ENCODE results near the gene PRELID2.
A peak's percentile ranks its signal among the peaks of the same experiment; 100 is the strongest.

PRELID2 gene

DNA sequence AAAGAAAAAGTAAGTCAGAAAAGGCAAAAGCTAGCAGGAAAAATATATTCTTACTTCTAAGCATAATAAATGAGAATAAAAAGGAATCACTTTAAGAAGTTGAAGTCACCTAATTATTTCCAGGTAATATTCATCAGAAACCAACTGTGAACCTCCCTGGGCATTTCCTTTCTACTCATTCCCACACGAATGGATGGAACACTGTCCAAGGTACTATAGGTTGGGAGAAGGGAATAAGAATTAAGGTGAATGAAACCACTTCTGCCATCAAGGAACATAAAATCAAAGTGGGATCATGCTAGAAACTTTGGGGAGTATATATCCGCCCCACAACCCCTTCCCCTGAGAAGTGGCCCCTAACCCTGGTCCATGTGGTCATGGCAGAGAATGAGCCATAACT is 41.6 kb downstream of the PRELID2 start:
- DNase-seq, result no peak

DNA sequence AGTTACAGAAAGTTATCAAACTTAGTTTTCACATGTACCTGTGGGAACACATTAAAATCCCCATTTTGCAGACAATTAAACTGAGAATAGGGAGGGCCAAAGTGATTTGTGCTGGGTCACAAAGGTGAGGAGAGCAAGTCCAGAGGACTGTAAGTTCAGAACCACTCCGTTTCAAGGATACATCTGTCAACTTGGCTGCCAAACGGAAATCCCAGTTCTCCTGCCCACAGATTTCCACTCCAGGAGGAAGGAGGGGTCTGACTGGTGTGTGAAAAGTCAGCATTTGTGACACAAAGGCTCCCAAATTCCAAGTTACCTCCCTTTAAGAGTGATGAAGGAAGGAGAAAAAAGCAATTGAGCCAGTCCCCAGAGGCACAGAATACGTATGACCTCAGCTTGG is 42.3 kb downstream of the PRELID2 start:
- no peak for DNase-seq

DNA sequence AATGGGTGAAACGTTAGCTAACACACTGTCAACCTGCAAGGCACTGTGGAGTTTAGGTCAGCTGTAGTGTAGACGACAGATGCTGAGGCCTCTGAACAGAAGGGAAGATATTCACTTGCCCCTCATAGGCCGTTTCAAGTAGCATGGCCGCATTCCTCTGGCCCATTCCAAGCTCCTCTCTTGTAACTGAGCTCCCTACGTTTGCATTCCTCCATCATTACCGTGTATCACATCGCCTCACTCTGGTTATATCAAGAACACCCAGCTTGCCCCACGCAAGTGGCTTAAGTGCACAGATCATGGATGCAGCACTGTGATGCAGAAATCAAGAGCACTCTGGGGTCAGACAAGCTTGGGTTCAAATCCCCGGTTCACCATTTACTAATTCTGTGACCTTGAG is 43.3 kb downstream of the PRELID2 start:
- DNase-seq, result no peak

DNA sequence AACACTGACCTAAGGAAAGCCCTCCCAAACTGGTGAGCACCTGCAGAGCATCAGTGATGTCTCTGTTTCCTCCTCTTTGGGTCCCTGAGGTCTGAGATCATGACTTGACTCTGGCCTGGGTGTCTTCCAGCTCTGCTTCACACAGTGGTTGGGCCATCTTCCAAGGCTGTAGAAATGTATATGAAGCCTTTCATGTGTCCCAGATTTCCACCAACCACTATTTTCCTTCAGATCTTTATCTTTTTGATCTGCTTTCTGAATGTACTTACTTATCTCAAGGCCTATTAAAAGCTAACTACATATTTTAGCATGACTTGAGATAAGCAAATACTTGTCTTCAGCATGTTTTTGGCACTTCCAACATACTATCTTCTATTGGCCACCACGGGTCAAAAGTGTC is 47.1 kb downstream of the PRELID2 start:
- no peak for DNase-seq

DNA sequence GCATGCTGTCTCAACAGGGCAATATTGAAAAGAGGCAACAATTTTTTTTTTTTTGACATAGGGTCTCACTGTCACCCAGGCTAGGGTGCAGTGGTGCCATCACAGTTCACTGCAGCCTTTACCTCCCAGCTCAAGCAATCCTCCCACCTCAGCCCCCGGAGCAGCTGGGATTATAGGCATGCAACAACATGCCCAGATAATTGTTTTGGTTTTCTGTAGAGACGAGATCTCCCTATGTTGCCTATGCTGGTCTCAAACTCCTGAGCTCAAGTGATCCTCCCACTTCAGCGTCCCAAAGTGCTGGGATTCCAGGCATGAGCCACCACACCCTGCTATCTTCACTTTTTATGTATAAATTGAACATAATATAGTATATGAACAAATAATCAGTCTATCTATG is 47.6 kb downstream of the PRELID2 start:
- DNase-seq, result no peak

DNA sequence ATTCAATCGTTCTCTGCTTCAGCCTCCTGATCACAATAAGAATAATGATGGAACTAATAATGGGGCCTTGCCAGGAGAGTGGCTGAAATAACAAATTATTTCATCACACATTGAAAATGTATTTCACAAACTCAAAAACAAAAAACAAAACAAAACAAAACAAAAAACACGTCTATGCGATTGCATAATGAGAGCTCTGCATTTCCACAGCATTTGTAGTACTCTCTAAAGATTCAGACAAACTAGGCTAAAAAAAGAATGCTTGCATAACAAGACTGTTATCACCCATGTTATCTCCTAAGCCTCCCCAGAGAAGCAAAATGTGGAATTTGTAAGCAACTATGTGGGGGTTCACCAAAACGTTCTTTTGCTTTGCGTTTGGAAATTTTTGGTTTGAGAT is 48.1 kb downstream of the PRELID2 start:
- no peak for DNase-seq

DNA sequence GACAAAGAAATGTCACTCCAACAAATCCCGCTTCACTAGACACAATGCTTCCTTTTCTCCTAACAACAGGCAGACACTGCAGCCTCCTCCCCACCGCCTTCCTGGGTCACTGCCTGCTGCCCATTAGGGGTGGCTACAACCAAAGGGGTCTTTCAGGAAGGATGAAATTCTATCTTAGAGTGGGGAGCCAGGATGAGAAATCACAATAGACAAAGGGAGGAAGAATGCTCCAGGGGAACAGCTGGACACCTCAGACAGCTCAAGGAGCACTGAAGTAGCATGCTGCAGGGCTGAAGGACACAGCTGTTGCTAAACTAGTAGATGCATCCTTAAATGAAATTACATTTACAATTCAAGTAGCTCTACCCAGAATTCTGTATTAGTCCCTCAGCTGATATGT is 54.2 kb downstream of the PRELID2 start:
- DNase-seq, result no peak

DNA sequence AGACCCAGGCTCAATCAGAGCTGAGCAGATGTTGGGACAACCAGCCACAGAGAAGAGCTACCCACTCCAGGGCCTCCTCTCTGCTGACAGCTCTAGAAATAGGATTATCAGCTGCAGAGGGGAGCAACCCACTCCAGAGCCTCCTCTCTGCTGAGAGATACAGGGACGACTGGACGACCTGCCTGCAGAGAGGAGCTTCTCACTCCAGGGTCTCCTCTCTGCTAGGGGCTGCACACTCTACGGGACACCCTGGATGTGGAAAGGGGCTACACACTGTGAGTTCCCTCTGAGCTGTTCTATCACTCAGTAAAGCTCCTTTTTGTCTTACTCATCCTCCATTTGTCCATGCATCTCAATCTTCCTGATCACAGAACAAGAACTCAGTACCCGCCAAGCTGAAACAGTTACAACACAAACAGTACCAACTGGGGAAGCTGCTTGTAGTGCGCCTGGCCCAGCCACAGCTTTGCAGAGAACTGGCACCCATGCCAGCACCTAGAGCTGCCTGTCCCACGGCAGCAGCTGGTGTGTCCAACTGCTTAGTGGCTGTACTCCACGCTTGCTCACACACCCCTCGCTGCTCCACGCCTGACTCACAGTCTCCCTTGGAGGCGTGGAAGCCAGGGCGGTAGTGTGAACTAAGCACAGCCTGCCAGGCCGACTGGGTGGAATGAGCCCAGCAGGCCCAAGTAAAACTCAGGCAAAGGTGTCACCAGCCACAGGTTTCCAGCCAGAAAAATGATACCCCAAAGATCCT is 56.8 kb downstream of the PRELID2 start:
- DNase-seq, result no peak

DNA sequence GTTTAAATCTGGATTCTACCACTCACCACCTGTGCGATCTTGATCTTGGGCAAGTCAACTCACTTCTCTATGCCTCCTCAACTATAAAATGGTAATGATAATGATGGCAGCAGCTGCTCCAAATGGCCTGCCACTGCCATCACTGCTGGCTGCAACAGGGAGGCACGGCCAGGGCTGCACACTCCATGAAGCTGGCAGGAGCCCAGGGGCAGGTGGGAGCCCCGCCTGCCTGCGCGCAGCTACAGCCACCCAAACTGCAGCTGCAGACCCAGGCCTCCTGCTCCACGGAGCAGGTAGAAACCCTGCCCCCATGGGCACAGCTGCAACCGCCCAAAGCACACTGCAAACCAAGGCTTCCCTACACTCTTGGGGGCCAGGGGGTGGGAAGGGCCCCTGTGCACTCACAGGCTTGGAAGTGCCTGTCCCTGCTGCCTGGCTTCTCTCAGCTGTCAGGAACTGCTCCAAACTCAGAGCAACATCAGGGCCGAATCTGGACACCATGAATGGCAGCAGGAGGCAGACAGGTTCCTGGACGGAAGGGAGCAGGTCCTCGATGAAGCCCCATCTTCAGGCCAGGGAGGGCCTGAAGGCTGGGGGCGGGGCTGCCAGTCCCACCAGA is 57.6 kb downstream of the PRELID2 start:
- no peak for DNase-seq

DNA sequence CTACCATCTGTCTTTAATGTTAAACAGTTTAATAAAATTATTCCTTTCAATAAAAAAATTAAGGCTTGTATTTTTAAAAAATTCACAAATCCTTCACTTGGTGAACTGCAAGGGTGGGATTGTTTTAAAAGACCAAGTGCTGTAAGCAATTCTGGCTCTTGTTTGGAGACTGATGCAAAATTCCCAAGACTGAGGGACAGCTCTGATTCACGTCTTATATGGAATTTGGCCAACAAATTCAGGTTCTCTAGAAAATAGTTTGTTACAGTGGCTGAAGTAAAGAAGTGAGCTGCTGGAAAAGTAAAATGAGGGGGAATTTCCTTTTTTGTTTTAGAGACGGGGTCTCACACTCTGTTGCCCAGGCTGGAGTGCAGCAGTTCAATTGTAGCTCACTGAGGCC is 58.3 kb downstream of the PRELID2 start:
- no peak for DNase-seq

DNA sequence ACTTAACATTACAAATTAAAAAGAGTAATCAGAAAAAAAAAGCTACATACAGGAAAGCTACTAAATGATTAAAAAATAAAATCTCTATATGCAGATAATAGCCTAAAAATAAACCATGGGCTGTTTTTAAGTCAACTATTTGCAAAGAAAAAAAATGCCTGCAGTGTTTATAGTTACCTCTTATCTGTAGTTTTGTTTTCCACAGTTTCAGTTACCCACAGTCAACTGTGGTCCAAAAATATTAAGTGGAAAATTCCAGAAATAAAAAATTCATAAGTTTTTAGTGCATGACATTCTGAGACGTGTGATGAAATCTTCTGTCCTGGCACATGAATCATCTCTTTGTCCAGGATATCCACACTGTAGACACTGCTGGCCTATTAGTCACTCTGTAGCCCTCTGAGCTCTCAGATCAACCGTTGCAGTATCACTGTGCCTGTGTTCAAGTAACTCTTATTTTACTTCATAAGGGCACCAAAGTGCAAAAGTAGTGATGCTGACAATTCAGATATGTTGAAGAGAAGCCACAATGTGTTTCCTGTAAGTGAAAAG is 59.2 kb downstream of the PRELID2 start:
- peak; percentile 16 for DNase-seq

DNA sequence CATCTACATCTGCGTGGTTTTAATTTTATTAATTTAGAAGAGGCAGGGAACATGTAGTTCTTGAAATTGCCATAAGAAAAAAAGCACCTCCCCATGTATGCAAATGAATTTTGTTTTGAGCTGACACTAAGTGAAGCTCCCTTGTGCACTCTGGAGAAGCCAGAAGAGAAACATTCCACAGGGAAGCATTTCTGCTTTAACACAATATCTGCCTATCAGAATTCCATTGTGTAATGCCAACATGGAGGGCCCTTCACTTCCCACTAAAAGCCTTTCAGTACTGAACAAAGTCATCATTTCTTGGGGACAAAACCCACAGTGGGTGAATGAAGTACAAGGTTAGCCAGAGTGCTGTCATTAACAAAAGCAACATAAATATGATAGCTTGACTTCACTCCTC is 59.7 kb downstream of the PRELID2 start:
- no peak for DNase-seq

DNA sequence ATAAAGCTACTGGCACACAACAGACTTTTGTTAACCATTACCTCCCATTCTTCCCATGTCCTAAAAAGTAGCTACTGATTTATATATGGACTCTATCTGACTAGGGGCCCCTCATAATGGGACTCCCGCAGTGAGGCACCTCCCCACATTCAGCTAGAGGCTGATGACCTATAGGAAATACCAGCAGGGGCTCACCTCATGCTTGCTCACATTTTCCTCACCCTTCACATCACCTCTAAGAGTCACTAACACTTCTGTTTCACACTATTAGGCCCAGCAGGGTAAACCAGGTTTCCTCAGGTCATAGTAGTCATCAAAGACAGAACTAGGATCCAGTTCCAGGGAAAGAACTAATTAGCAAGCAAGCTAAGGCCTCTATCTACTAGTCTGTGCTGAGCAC is 60.7 kb downstream of the PRELID2 start:
- DNase-seq, result no peak

DNA sequence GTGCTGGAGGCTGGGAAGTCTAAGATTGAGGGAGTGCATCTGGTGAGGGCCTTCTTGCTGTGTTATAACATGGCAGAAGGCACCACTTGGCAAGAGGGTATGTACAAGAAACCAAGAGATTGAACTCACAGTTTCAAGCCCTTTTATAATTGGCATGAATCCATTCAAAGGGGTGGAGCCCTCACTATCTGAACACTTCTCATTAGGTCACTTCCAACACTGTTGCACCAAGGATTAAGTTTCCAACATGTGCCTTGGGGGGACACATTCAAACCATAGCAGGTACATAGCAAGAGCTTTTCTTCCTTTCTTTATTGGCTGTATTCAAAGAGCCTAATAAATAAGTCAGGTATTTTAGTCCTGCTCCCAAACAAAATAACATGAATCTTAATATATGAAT is 62.7 kb downstream of the PRELID2 start:
- no peak for DNase-seq

DNA sequence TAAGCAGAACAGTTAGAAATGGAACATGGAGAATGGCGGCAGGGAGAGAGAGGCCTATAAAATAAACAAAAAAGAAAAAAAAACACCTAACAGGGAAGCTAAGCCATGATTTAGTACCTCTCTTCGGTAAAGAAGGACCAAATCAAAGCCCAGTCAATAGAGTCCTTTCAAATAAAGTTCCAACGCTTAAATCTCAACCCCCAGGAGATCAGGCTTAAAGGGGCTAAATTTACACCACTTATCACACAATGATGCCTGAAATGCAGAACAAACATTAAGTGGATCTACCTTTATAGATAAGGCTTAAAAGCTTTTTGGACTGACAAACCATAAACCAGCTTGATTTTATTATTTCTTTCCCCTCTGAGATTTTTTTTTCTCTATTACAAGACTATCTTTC is 66.3 kb downstream of the PRELID2 start:
- DNase-seq, result no peak

DNA sequence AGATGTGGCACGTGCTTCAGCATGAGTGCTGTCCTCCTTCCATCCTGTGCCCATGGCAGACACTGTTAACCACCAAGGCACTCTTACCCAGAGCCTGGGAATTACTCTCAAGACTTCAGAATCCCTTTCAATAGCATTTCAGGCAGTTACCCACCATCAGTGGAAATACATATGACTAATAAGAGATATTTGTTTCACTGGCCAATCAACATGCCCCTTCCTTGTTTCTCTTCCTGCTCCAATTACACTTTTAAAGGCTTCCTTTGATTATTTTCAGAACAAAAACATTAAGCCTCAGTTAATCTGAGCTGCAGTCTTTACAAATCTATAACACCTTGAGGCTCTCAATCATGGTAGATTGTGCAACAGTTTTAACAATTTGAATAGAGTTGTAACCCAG is 70.8 kb downstream of the PRELID2 start:
- no peak for DNase-seq

DNA sequence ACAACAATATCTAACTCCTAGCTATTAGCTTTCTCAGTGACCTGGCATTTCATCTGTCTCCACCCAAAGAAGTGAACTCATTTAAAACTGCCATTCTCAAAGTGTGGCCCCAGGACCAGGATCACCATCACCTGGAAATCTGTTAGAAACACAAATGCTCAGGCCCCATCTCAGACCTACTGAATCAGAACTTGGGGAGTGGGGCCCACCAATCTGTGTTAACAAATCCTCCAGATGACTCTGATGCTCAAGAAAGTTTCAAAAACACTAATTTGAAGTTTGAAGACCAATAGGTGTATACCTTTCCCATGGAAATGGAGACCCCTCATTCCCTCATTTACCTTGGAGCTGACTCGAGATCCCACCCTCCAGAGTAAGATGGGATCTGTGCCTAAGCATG is 72.3 kb downstream of the PRELID2 start:
- DNase-seq, result no peak

DNA sequence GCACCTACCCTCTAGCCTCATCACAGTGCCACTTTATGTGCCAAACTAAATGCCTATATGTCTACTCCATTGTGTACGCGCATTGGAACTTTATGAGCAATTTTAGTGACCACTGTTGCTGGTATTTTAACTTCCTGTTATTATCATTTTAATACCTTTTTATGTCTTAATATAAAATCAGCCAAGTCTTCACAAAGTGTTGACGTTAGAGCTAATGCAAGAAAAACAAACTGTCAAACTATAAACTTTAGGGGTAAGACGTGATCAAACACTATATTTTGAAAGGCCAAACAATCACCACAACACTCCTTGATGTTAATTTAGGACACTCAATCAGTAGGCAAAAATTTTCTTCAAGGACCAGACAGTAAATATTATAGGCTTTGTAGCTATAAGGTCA is 73.9 kb downstream of the PRELID2 start:
- DNase-seq, result no peak

DNA sequence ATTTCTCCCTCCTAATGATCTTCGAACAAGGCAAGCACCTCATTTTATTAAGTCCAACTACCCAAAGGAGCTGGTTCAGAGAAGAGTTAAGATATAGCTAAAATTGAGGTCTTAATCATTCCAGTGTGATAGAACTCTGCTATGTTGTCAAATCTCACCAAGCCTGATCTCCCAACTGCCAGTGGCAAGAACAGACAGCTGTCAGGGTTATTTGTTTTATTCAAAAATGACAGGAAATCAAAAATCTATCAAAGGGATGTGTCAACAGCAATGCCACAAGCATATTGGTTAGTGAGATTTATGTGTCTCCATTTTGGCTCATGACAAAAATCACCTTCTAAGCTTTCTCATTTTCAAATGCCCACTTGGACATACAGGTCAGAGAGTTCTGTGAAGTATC is 74.5 kb downstream of the PRELID2 start:
- no peak for DNase-seq

DNA sequence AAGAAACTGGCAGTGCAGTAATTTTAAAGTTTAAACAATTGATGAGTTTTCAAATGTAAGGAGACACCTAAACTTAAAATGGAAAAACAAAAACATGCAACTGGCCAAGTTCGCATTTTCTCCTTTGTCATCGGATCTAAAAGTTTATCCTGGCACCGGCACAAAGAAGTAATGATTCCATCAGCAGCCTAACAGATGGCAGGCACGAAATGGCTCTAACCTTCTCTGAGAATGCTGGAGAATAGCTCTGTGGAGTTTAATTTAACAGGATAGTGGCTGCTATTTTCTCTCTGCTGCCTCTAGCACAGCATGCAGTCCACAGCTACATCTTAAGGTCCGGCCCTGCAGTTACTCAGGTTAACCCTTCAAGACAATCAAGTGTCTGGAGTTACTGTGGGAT is 82.2 kb downstream of the PRELID2 start:
- DNase-seq, result no peak

DNA sequence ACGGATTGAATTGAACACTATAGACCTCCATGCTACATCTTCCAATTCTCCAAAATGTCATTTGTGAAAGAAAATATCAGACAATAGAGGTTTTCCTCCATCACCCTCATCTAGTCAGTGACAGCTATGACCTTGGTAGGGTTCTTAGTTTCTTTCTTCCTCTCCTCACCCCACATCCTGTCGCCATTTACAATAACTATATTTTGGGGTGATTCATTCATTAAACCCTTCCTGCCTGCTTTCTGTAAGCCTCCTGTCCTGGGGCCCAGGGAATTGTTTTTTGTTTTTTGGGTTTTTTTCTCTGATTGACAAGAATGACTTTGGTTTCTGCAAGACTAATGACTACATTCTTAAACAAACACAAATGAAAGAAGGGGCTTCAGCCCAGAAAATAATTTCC is 82.6 kb downstream of the PRELID2 start:
- DNase-seq, result no peak

DNA sequence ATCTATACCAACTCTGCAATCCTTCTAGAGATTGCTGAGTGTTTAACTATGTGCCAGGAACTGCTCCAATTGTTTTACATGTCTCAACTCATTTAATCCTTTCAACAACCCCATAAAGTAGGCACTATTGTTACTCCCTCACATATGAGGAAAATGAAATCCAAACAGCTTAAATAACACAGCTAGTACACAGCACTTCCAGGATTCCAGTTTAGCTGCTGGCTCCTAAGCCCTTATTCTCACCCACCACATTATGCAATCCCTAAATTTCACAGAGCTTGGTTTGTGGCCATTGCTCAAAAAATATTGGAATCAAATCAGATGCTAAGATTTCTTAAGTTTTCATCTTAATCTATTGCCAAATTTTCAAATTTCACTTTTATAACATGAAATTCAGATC is 84.9 kb downstream of the PRELID2 start:
- DNase-seq, result no peak

DNA sequence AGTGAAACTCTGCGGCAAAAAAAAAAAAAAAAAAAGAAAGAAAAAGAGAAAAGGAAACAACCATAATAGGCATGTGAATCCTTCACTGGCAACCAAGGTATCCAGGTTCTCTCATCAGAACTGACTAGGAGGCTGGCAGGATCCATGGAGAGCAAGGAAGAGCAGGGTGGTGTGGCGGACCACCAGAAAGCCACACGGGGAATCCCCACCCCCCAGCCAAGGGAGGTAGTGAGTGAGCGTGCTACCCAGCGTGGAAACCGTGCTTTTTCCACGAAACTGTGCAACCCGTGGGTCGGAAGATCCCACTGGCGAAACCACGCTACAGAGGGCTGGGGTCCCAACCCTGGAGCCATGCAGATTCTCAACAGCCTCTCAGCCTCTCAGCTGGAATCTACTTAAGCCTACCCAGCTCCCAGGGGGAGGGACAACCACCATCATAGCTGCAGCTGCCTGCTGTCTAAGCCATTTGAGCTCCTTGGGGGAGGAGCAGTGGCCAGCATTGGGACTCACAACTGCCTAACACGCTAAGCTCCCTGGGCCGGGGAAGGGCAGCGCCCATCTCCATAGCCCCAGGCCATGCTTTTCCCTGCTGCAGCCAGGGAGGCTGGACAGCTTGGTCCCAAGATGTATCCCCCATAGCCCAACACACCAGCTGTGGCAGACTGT is 91.6 kb downstream of the PRELID2 start:
- no peak for DNase-seq

DNA sequence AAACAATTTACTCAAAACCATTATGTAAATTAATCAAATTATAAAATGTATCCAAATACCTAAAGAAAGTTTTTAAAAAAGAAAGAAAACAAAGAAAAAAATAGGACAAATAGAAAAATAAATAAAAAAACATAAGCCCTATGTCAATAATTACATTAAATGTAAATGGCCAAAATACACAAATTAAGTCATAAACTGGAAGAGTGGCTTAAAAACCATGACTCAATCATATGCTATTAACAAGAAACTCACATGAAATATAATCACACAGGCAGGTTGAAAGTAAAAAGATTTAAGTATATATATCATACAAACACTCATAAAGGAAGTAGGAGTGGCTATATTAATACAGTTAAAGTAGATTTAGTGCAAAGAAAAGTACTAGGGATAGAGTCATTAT is 95.3 kb downstream of the PRELID2 start:
- DNase-seq, result no peak

Measured in T1000 (cell line).